Erythroblast (primary cell): ENCODE measurements around the gene C3orf52.
"Not testable (repeated sequence)": the region's sequence is repeated elsewhere in the genome, so short reads cannot be mapped to it uniquely, and the experiment has no call there.

Source experiments
- DNase-seq, 2 experiments: peaks; one replicate each; lab custom pipeline; 2025; lab: John Stamatoyannopoulos, UW
- GATA1 ChIP-seq: IDR thresholded peaks from 2 replicates; pipeline ENCODE4 v1.6.1; 2011; ENCODE audit warnings: low read depth, mild to moderate bottlenecking, control low read depth, low read length, moderate library complexity
- POLR2A ChIP-seq: IDR thresholded peaks from 2 replicates; pipeline ENCODE4 v1.6.1; 2011; ENCODE audit warnings: mild to moderate bottlenecking, low read length

The C3orf52 gene, protein sequence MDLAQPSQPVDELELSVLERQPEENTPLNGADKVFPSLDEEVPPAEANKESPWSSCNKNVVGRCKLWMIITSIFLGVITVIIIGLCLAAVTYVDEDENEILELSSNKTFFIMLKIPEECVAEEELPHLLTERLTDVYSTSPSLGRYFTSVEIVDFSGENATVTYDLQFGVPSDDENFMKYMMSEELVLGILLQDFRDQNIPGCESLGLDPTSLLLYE

DNA sequence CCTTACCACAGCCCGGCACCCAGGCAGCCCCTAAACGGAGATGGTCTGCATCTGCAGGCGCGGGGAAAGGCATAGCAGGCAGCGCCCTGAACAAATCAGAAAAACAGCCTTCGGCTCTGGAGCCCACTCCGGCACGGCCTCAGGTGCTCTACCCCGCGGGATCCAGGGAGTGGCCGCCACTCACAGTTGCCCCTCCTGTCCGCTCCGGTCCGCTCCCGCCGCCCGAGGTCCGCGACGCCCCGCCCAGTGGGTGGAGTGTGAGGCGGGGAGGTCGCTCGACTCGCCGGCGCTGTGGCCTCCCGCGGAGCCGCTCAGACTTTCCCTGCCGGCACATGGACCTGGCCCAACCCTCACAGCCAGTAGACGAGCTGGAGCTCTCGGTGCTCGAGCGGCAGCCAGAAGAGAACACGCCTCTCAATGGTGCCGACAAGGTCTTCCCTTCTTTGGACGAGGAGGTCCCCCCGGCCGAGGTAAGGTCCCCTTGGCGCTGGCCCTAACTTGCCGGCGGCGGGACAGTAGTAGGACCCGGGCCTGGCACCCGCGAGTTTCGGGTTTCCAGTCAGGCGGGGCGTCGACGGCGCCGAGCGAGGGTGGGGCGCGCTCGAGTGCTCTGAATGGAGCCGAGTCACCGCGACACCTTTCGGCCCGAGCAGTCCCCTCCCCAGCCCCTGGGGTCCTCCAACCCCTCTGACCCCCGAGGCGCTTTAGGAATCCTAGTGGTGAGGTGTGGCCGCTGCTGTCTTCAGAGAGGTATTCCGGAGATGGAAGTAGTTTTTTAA, at the start of gene C3orf52:
Gene C3orf52 (plus strand): TSS at position 314 of the 779 bp plus-strand sequence. CDS start 19 bp downstream, at position 333.
- peak; percentile 61 to 64 for DNase-seq
- TF ChIP-seq GATA1 (no peak), POLR2A (no peak)

DNA sequence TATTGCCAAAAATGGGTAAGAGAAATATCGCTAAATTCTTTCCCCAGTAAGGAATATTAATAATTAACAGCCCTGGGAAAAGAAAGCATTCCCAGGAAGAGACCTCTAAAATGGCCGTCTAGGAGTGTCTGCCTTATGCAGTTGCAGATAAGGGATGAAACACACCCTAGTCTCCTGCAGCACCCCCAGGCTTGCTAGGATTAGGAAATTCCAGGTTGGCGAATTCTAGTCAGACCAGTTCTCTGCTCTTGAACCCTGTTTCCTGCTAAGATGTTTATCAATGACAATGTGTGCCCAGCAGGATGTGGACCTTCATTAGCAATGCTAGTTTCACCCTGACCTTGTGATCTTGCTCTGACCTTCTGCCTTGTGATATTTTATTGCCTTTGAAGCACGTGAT, 49.0 kb upstream of the C3orf52 start:
- not testable (repeated sequence) for DNase-seq

DNA sequence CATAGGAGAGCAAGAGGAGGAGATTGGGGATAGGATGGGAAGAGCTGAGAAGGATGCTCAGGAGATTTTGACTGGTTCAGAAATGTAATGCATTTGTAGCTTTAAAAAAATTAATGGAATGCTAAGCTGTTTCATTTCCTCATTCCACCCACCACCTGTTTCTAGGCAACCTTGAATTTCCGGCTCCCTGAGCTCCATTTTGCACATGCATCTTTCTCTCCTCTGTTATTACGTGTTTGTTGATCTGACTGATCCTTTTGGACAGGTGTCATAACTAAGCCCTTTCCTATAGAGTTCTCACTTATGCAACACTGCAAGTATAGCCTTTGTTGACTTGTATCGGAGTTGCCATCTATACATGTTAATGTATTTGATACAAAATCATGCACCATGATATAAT, 47.3 kb upstream of the C3orf52 start:
- TF ChIP-seq POLR2A: no peak
- TF ChIP-seq GATA1: no peak
- DNase-seq: no peak

DNA sequence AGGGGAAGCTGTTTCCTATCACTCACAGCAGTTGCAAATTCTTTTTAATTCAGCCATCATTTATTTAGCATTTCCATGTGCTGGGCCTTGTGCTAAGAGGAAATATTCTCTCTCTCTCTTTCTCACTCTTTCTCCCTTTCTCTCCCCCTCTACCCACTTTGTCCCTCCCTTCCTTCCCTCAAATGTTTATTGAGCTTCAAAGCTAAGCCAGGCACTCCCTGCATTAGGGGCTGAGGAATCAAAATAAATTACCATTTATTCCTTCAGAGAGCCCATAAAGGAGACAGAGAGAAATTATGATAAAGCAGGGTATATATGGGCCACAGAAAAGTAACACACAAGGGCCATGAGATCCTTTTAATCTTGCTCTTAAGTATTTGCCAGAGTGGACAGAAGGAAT, 44.9 kb upstream of the C3orf52 start:
- TF ChIP-seq POLR2A: no peak
- no peak for TF ChIP-seq GATA1
- no peak for DNase-seq

DNA sequence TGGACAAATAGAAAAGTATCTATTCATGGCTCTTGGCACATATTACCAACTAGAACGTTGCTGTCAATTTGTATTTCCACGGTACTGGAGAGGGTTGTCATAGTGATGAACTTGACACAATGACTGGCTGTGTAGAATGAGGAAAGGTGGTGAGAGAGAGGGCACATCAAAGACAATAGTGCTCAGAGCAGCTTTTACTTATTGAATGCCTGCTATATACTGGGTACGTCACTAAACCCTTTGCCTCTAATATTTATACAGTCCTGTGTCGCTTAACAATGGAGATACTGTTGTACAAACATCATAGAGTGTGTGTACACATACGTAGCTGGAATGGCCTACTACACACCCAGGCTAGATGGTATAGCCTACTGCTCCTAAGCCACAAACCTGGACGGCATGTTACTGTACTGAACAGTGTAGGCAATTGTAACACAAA, 43.3 kb upstream of the C3orf52 start:
- TF ChIP-seq GATA1: no peak
- TF ChIP-seq POLR2A: no peak
- DNase-seq: no peak

DNA sequence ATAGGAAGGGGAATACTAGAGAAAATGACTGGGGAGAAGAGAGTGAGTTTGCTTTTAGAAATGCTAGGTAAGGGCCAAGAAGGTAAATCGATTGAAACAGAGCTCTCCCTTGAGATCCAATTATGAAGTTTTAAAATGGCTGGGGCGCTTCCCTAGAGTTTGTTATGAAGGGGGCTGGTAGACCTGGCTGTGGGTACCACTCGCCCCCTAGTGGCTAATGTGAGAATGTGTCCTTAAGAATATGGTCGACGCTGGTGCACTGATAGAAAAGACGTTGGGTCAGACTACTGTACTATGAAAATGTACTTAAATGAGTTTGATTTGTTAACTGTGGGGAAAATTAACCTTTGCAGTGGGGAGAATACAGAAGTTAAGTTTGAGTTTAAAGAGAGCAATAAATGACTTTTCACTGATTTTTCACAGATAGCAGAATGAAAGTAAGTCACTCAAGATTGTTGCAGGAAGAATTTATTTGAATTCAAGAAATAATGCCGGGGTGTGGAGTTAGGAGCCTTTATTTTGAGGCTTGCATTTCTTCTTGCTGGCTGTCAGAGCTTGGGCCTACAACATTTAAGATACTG, 42.5 kb upstream of the C3orf52 start:
- peak; percentile 66 to 74 for DNase-seq
- TF ChIP-seq POLR2A (no peak), GATA1 (no peak)

DNA sequence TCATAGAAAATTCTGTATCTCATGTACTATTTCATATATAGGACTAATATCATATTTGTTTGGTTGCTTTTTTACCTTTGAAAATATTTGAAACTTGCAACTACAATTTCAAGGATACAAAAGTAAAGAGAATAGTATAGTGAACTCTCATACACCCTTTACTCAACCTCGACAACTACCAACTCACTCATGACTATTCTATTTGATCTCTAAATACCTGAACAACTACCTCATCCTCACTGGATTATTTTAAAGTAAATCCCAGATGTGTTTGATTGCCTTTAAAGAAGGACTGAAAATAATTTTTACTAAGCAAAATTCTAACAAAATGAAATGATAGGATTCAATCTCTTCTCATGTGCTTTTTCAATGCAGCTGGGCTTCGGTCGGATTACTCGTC, 39.6 kb upstream of the C3orf52 start:
- no peak for TF ChIP-seq GATA1
- TF ChIP-seq POLR2A: no peak
- DNase-seq: no peak

DNA sequence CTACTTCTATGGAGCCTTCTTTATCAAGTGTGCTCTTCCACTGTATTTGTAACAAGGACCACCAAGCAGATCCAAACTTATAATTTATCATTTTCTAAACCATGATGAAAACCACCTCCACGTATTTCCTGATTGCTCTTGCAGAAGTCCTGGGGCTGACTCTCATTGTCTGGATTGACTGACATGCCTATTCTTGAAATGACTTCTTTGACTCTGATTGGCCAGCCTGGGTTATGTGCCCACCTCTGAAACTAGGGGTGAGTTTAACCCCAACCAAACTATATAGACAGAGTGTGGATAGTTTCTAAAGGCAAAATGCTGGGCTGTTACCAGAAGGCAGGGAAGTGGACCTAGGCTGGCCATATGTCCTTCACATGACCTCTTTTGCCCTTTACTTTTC, 38.9 kb upstream of the C3orf52 start:
- no peak for DNase-seq
- TF ChIP-seq POLR2A (no peak), GATA1 (no peak)

DNA sequence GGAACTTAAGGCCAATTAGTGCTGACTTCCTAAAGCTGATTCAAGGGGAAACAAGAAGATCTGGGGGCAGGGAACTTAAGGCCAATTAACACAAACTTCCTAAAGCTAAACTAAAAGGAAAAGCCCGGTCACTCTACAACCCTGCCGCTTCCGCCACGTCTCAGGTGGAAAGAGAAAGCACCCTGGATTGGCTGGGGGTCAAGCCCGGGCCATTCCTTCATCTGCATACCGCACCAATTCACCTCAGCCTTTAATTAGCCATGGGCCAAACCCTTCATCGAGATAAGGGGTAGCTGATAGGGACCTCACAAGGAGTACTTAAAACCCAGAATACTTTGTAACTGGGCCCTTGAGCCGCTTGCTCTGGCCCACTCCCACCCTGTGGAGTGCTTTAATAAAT, 37.3 kb upstream of the C3orf52 start:
- DNase-seq: no peak

DNA sequence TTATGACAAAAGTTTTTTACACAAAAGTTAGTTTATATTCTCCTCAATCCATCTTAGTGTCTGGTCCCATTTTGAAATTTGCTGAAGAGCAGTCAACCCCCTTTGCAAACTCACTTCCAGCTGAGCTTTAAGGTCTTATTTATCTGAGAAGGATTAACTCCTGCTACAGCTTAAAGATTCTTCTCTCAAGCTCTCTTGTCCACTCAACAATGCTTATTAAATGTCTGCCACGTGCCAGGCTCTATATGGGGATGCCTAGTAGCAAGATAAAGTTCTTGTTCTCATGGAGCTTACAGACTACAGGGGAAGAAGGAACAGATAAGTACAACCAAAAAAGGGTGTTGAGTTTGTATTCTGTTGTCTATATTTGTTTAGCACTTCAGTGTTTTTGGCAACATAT, 33.0 kb upstream of the C3orf52 start:
- no peak for DNase-seq
- no peak for TF ChIP-seq GATA1
- TF ChIP-seq POLR2A: no peak

More for the DNA sequence above, 37.3 kb upstream of the C3orf52 start:
- no peak for TF ChIP-seq POLR2A
- TF ChIP-seq GATA1: no peak

DNA sequence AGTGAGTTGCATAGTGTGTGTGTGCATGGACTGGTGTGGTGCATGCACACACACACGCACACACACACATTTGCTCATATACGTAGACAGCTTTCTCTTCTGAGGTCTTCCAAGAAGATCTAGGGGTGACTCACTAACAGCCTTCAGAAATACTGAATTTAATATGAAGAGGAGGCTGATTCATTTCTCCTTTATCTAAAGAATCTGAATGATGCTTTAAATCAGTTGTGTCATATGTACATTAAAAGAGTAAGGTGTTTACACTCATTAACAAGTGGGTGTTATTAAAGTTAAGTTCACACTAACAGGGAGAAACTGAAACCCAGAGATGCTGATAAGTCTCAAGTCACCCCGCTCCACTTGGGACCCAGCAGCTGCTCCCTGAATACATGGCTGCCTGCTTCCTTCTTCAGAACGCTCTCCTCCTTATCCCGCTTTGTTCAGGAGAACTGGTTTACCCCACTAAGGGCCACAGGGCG, 29.7 kb upstream of the C3orf52 start:
- TF ChIP-seq GATA1 (no peak), POLR2A (no peak)
- no peak for DNase-seq

DNA sequence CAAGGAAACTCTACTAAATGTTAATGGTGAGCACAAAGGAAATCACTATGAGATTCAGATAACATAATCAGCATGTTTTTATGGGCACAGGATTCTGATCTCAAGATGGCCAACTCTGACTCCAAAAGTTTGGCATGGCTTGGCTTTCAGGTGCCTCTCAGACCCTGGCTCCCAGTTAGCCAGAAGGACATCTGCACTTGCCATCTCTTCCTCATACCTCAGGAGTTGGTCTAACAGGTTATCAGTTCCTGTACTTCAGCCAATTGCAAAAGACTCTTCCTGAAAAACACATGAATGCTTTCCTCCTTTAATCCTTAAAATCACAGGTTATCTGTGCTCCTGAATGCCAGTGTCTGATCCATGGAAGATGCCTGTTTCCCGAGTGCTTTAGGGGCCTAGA, 26.7 kb upstream of the C3orf52 start:
- TF ChIP-seq GATA1 (no peak), POLR2A (no peak)
- DNase-seq: no peak

DNA sequence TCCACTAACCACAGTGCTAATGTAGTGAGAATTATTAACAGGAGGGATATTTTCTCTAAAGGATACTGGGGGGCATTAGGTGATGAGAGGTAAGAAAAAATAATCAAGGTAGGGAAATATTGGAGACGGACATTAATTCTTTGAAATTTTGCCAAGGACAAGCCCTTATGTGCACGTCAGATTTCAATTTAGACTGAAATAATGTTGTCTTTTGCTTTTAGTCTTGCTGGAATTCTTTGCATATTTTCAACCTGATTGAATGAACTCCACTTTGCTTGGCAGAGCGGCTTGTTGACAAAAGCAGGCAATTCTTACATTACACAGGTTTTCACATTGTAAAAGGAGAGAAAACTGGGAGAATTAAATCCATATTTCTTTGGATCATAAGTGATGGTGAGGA, 25.0 kb upstream of the C3orf52 start:
- no peak for DNase-seq
- TF ChIP-seq GATA1 (no peak), POLR2A (no peak)

DNA sequence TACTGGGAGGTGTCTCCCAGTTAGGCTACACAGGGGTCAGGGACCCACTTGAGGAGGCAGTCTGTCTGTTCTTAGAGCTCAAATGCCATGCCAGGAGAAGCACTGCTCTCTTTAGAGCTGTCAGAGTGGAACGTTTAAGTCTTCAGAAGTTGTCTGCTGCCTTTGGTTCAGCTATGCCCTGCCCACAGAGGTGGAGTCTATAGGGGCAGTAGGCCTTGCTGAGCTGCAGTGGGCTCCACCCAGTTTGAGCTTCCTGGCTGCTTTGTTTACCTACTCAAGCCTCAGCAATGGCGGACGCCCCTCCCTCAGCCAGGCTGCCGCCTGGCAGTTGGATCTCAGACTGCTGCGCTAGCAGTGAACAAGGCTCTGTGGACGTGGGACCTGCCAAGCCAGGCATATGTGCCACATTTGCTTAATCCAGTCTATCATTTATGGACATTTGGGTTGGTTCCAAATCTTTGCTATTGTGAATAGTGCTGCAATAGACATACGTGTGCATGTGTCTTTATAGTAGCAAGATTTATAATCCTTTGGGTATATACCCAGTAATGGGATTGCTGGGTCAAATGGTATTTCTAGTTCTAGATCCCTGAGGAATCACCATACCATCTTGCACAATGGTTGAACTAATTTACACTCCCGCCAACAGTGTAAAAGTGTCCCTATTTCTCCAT, 13.7 kb upstream of the C3orf52 start:
- DNase-seq: not testable (repeated sequence)

DNA sequence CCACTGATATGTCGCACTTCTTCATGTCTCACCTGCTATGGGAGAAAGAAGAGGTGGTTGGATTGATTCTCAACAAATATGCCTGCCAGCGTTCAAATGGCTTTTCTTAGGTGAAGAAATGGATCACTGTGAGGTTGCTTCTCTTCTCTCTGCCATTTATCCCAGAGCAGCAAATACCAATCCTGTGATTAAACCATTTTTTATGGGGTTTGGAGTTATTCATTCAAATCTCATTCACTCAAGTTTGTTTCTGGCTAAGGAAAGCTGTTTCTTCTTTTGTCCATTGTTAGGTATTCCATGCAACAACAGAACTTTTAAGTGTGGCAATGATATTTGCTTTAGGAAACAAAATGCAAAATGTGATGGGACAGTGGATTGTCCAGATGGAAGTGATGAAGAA, 12.2 kb upstream of the C3orf52 start:
- no peak for DNase-seq
- no peak for TF ChIP-seq POLR2A
- TF ChIP-seq GATA1: no peak
